Pancreas (tissue), 10 donors: ENCODE results near the gene TMA7. TPM values are rescaled to one million over a fixed set of nuclear protein-coding genes. Genes with fewer than 3 reads are reported as not detected.

Experiments used
- ATAC-seq, 4 donors: fragments of 200-7000 bp; cut with Tn5 transposase; one replicate each; pipeline versions ENCODE4 v1.8.0 to v1.9.1; 2020; ENCODE audit warnings: mild to moderate bottlenecking in 4 of 4, moderate library complexity in 4 of 4
- DNase-seq, 6 donors: peaks; one replicate each; pipeline ENCODE4 v3.0.0-alpha.2; 2020
- FAIRE-seq: peaks from 2 replicates; lab custom pipeline; 2012; peaks lifted over from hg19 to GRCh38; lab: Jason Lieb, UNC
- H3K27ac ChIP-seq, 4 donors: fragments of 200-600 bp; sonication (generic); 1 replicate in 3 of 4; 2 replicates in 1 of 4; pipeline versions ENCODE4 v1.5.0 to v1.8.0; 2020
- H3K27me3 ChIP-seq, 4 donors: fragments of 200-600 bp; one replicate each; pipeline ENCODE4 v1.8.0; 2021
- H3K36me3 ChIP-seq, 3 donors: fragments of 200-600 bp; sonication (generic) in 1 of 3; one replicate each; pipeline versions ENCODE4 v1.5.0 to v1.8.0; 2020 to 2021
- H3K4me1 ChIP-seq, 3 donors: fragments of 200-600 bp; one replicate each; pipeline ENCODE4 v1.8.0; 2021
- H3K4me3 ChIP-seq, 4 donors: fragments of 200-600 bp; sonication (generic) in 2 of 4; one replicate each; pipeline versions ENCODE4 v1.5.0 to v1.8.0; 2020 to 2021
- H3K9me3 ChIP-seq, 4 donors: fragments of 200-600 bp; one replicate each; pipeline ENCODE4 v1.8.0; 2021
- WGBS, 2 donors: extraction: QIAGEN DNeasy Blood & Tissue Kit; methylation state at CpG; one replicate each; pipeline ENCODE4 v1.1.7; 2013; 5-methylcytosine and 5-hydroxymethylcytosine counted together
- intact Hi-C, 3 donors: fragments of 100-400 bp; cut with DNase I; formaldehyde crosslinking; loops; one replicate each; pipeline versions ENCODE4 v1.11.1 to v1.14.2; 2022
- polyA plus RNA-seq, 2 donors: library from polyadenylated mRNA; stranded (reverse); fragments of 200-250 nt; gene quantifications; one replicate each; pipeline ENCODE4 v1.2.3, GENCODE V29; 2013
- total RNA-seq, 6 donors: library from RNA; stranded (reverse); fragmentation: NEBNext Ultra II Directional in 4 of 6; extraction: Animal tissue kit (Norgen Biotek cat#: 25700) in 4 of 6; gene quantifications; one replicate each; pipeline versions ENCODE4 v1.2.1 to v1.2.4, GENCODE V29; 2021 to 2023
- TF ChIP-seq, protein P1 (sequence below), 4 donors: fragments of 200-600 bp; sonication (generic) in 3 of 4; IDR thresholded peaks; one replicate each; pipeline versions ENCODE4 v1.5.0 to v1.8.0; 2021; ENCODE audit warnings: antibody characterized with exemption in 4 of 4
- donor health status: healthy with polysubstance abuse.
- donor health status: DM: no; HTN: no; CAD: no; lungs with moderate emphysema.
- donor health status: DM: no; HTN: no; CAD: no.
- donor health status: control.
- donor health status: control.
- donor health status: Bipolar disorder and iron deficiency.
- donor health status: DM: yes; HTN: yes; CAD: no.
- donor health status: DM: no; HTN: no; CAD: no.
- donor health status: DM: no; HTN: no; CAD: no.
- donor health status: DM: yes; HTN: yes; CAD: no.

TMA7 gene
- total and polyA plus RNA-seq, 8 donors = 59.0 to 320 (median 72.5) TPM

DNA sequence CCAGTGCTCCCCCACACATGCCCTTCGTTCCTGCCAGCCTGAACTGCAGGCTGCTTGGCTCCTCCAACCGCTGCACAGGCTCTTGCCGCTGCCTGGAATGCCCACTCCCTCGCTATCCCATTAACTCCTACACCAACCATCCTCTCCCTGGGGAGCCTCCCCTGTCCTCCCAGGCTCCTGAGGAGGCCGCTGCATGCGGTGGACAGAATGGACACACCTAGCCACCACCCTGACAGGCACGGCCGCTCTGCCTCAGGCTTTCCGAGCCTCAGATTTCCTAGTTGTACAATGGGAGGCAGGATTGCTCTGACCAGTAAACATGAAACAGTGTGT lies 12.5 kb upstream of the TMA7 start:
- DNase-seq (peak in 3 of 6 donors; percentile 27 to 55 (median 48)), FAIRE-seq (no peak), ATAC-seq (no peak)
- intact Hi-C loops = no loop called here
- Histone ChIP-seq H3K4me1 (peaks cover 3 to 17% (median 9%) of the 10 kb centered on the region in 3 donors), H3K27me3 (no peaks in the 10 kb centered on the region), H3K9me3 (no peaks in the 10 kb centered on the region), H3K4me3 (peak overlapping the region in 2 of 4 donors; percentile 86 to 87), H3K36me3 (peaks cover 0 to 8% (median 0%) of the 10 kb centered on the region in 3 donors), H3K27ac (peak overlapping the region; percentile 90 to 95 (median 93))
- TF ChIP-seq, protein P1, sequence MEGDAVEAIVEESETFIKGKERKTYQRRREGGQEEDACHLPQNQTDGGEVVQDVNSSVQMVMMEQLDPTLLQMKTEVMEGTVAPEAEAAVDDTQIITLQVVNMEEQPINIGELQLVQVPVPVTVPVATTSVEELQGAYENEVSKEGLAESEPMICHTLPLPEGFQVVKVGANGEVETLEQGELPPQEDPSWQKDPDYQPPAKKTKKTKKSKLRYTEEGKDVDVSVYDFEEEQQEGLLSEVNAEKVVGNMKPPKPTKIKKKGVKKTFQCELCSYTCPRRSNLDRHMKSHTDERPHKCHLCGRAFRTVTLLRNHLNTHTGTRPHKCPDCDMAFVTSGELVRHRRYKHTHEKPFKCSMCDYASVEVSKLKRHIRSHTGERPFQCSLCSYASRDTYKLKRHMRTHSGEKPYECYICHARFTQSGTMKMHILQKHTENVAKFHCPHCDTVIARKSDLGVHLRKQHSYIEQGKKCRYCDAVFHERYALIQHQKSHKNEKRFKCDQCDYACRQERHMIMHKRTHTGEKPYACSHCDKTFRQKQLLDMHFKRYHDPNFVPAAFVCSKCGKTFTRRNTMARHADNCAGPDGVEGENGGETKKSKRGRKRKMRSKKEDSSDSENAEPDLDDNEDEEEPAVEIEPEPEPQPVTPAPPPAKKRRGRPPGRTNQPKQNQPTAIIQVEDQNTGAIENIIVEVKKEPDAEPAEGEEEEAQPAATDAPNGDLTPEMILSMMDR (IDR thresholded peaks at IDR 0.05) = no peak
- 63 to 67% methylated on average over 9 of the region's 9 CpGs for WGBS, 2 donors

DNA sequence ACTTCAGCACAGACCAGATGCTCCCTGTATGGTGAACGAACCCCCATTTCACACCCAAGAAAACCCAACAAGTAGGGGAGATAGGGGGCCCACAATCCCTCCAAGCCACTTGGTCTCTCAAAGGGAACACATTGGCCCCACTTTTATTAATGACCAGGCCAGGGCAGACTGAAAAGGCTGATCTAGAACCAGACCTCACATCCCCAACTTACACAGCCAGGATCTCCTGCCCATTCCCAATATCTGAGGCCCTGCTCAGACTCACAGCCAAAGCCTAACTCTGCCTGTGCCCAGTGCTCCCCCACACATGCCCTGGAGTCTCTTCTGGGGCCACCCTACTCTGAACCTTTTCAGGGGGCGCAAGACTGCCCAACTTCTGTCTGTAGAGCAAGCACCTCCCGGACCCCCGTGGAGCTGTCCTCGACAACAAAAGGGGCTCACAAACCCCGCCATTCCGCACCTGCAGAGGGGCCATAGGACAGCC lies 11.9 kb upstream of the TMA7 start:
- H3K9me3 ChIP-seq = no peaks in the 10 kb centered on the region
- DNase-seq (peak in 1 of 6 donors; percentile 53), ATAC-seq (no peak), FAIRE-seq (no peak)
- H3K4me3 ChIP-seq = peak overlapping the region; percentile 68 to 87 (median 85)
- TF ChIP-seq, protein P1 (IDR thresholded peaks at IDR 0.05) = no peak
- H3K4me1 ChIP-seq = peaks cover 3 to 17% (median 9%) of the 10 kb centered on the region in 3 donors
- WGBS, 2 donors = 9 to 13% methylated on average over 7 of the region's 7 CpGs
- H3K36me3 ChIP-seq = peaks cover 0 to 9% (median 0%) of the 10 kb centered on the region in 3 donors
- no peaks in the 10 kb centered on the region for H3K27me3 ChIP-seq
- intact Hi-C loops = no loop called here
- peak overlapping the region; percentile 90 to 95 (median 93) for H3K27ac ChIP-seq

DNA sequence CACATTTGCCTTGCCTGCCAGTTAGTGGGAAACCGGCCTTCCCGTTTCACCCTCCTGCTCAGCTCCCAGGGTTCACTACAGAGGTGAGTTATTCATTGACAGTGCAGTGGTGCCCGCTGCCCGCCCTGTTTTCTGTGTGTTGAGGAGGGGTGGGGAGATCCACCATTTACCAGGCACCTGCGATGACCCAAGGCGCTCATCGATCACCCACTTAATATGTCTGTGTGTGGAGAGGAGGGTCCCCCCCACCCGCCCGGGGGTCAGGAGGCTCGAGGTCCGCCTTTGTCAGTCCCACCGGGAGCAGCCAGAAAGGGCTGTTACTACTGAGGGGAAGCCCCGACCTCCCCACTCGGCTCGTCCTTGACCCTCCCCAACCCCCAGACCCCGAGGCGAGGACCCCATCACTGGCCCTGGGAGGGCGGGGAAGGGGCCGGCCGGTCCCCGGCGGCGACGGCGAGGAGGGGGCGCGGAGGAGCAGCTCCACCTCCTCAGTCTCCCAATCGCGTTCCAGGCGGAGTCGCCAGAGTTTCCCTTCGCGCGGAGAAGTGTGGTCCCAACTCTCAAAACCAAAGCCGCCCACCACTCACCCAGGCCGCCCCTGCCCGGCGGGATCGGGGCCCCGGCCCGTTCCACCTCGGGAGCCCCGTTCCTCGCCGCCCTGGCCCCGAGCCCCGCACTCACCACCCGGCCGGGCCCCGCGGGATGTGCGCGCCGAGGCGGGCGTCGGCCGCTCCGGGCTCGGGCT lies 11.3 kb upstream of the TMA7 start:
- no peak for FAIRE-seq
- Histone ChIP-seq H3K4me1 (peaks cover 3 to 17% (median 9%) of the 10 kb centered on the region in 3 donors), H3K4me3 (peak overlapping the region; percentile 68 to 87 (median 85)), H3K27me3 (no peaks in the 10 kb centered on the region), H3K36me3 (peaks cover 0 to 5% (median 0%) of the 10 kb centered on the region in 3 donors), H3K27ac (peak overlapping the region; percentile 90 to 95 (median 93)), H3K9me3 (no peaks in the 10 kb centered on the region)
- 1 to 2% methylated on average over 54 to 60 of the region's 60 CpGs for WGBS, 2 donors
- ATAC-seq = peak; percentile 51 to 75 (median 73)
- intact Hi-C loops = no loop called here
- TF ChIP-seq, protein P1 (IDR thresholded peaks at IDR 0.05) = no peak
- peak; percentile 70 to 90 (median 77) for DNase-seq

DNA sequence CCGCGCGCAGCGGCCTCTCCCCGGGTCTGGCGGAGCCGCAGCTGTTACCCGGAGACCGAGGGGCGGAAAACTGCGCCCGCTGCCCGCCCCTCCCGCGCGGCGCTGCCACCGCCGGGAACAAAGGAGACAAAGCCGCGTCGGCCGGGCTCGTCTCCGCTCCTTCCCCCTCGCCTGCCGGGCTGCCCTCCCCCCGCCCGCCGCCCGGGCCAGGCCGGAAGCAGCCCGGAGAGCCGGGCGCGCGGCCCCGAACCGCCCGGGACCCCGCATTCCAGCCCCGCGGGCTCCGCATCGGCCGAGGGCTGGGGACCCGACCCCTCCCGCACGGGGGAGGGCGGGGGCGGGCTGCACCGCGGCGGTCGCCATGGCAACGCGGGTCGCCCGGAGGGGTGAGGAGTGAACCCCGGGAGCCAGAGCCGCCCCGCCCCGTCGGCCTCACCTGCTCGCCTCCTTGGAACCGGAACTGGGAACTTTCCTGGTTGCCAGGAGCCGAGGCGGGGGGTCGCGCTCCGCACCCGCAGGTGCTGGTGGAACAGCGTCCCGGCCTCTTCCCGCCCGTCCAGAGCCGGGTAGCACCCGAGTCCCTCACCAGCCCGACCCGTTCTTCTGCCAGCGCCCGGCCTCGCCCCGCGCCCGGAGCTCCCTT lies 10.6 kb upstream of the TMA7 start:
- TF ChIP-seq, protein P1 (IDR thresholded peaks at IDR 0.05) = no peak
- Histone ChIP-seq H3K4me1 (peaks cover 3 to 17% (median 9%) of the 10 kb centered on the region in 3 donors), H3K36me3 (peaks cover 0 to 4% (median 0%) of the 10 kb centered on the region in 3 donors), H3K4me3 (peak overlapping the region; percentile 68 to 87 (median 85)), H3K9me3 (no peaks in the 10 kb centered on the region), H3K27ac (peak overlapping the region; percentile 90 to 95 (median 93)), H3K27me3 (no peaks in the 10 kb centered on the region)
- WGBS, 2 donors = 1% methylated on average over 42 to 86 of the region's 86 CpGs
- intact Hi-C loops = no loop called here
- ATAC-seq (peak; percentile 61 to 68 (median 65)), DNase-seq (peak; percentile 79 to 94 (median 86)), FAIRE-seq (no peak)
